Calu3 (cell line): ENCODE results near the gene UBE2G2. TPM values are rescaled to one million over a fixed set of nuclear protein-coding genes. Genes with fewer than 3 reads are reported as not detected.

Experiments used
- Bru-seq: library from RNA; stranded (reverse); fragments of 400-500 nt; gene quantifications from one replicate; lab custom pipeline; 2021; lab: Mats Ljungman, UMichigan
- BruChase-seq, 2 experiments: library from RNA; stranded (reverse); fragments of 400-500 nt; gene quantifications; one replicate each; lab custom pipeline; 2021; lab: Mats Ljungman, UMichigan
- BruUV-seq: library from RNA; stranded (reverse); fragments of 400-500 nt; replicated peaks from 2 replicates; lab custom pipeline; 2021; lab: Mats Ljungman, UMichigan
- CTCF ChIA-PET: fragments of 300-600 bp; sonication (Branson Sonifier 250); formaldehyde crosslinking; loops from one replicate; lab custom pipeline; 2022; ENCODE audit warnings: antibody characterized with exemption; lab: Charles Lee
- DNase-seq: peaks from one replicate; pipeline ENCODE4 v3.0.0; 2022
- H3K27ac Mint-ChIP-seq: one replicate; pipeline ENCODE4 v1.8.0; 2022; ENCODE audit warnings: mixed read lengths; ENCODE audit not compliant: unreplicated experiment
- H3K27me3 Mint-ChIP-seq: one replicate; pipeline ENCODE4 v1.8.0; 2022; ENCODE audit warnings: mixed read lengths; ENCODE audit not compliant: unreplicated experiment
- H3K36me3 Mint-ChIP-seq: one replicate; pipeline ENCODE4 v1.8.0; 2022; ENCODE audit warnings: mild to moderate bottlenecking, moderate library complexity, mixed read lengths; ENCODE audit not compliant: insufficient read depth, unreplicated experiment
- H3K4me1 Mint-ChIP-seq: one replicate; pipeline ENCODE4 v1.8.0; 2022; ENCODE audit warnings: mild to moderate bottlenecking, low read depth, mixed read lengths; ENCODE audit not compliant: unreplicated experiment
- H3K4me3 Mint-ChIP-seq: one replicate; pipeline ENCODE4 v1.8.0; 2022; ENCODE audit warnings: mild to moderate bottlenecking, low read depth, moderate library complexity, mixed read lengths; ENCODE audit not compliant: unreplicated experiment
- H3K9me3 Mint-ChIP-seq: one replicate; pipeline ENCODE4 v1.8.0; 2022; ENCODE audit warnings: low read depth, mixed read lengths; ENCODE audit not compliant: unreplicated experiment
- intact Hi-C: fragments of 100-400 bp; cut with micrococcal nuclease; formaldehyde crosslinking; loops from one replicate; pipeline ENCODE4 v1.10.0; 2022; ENCODE audit not compliant: unreplicated experiment
- long read RNA-seq: library from polyadenylated mRNA; stranded (forward); transcript quantifications from one replicate; pipeline ENCODE4 v2.0.0, GENCODE V29; 2022
- total RNA-seq: library from RNA; stranded (reverse); gene quantifications from 2 replicates; pipeline ENCODE4 v1.2.3, GENCODE V29; 2022
- TF ChIP-seq, protein P1 (sequence below): fragments of 200-600 bp; IDR thresholded peaks from one replicate; pipeline ENCODE4 v1.8.0; 2022; ENCODE audit warnings: antibody characterized with exemption; ENCODE audit not compliant: unreplicated experiment

Gene UBE2G2, protein sequence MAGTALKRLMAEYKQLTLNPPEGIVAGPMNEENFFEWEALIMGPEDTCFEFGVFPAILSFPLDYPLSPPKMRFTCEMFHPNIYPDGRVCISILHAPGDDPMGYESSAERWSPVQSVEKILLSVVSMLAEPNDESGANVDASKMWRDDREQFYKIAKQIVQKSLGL
- total RNA-seq (61.7 and 70.8 TPM in 2 replicates), Bru-seq, nascent RNA (percentile 81 among the genes with signal in this experiment), BruChase-seq, experiment 1, labeled RNA remaining after a 6-hour chase (percentile 91 among the genes with signal in this experiment), BruChase-seq, experiment 2, labeled RNA remaining after a 2-hour chase (percentile 90 among the genes with signal in this experiment)
- long read RNA-seq, transcript UBE2G2-202 (6 exons, 3,566 nt), result major isoform, 44 of 85 reads
- long read RNA-seq, partial matches to known transcripts, result 0 of 85 reads
- long read RNA-seq, other reads (novel, unspliced or antisense), result 38 of 85 reads

DNA sequence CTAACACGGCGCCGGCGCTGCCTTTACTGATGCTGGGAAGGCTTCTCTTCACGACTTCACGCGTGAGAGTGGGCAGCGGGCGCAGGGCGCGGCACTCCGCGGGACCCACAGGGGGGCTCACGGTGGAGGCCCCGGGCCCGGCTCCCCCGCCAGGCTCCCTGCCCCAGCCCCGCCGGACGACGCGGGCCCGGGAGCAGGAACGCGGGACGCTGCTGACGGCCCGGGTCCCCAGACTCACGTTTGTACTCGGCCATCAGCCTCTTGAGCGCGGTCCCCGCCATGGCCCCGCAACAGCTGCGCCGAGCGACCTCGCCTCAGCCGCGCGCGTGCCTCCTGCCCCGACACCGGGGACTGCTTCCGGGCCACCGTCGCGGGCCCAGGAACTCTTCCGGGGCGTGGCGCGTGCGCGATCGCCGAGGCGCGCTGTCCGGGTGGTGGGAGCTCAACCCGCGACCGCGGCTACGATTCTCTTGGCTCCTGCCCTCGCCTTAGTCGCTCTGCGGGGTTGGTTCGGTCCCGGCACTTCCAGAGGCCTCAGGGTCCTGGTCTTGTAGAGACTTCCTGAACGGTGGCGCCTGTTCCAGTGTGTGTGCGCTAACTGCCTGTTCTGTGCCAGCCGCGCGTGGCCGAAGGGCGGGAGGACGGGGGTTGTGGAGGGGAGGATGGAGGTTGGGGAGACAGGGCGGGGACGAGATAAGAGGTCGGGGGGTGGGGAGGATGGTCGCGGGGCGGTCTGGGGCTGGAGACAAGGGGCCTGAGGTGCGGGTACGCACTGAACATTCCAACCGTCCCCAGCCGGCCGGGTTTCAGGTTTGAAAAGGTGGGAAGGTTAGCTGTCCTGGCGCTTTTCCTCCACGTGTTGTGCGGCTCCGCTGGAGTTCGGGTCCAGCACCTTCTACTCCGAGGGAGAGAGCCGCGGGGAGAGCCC lies at the start of gene UBE2G2:
TSS of gene UBE2G2 (minus strand) at position 353 of the 928 bp plus-strand sequence. CDS start at position 281, 72 bp downstream.
- intact Hi-C loops, result loop anchor here (10.0 kb wide), 3 partner anchors 73 to 323 kb away; partner anchors contain the start of gene PTTG1IP
- DNase-seq, result peak; percentile 84
- Mint-ChIP-seq H3K4me3 (peak within 1 kb of the TSS; percentile 82), H3K27me3 (no peaks in the 10 kb centered on the region), H3K9me3 (no peaks in the 10 kb centered on the region), H3K36me3 (peaks cover 38% of the 10 kb centered on the region), H3K27ac (peak within 1 kb of the TSS; percentile 61), H3K4me1 (peaks cover 19% of the 10 kb centered on the region)
- no TSS peak for BruUV-seq
- CTCF ChIA-PET, result interaction anchor here (0.6 to 2.1 kb wide), 8 partner anchors 68 to 327 kb away, joined by 3 to 8 read pairs (median 5); partner anchors contain the start of gene PTTG1IP
- TF ChIP-seq, protein P1, sequence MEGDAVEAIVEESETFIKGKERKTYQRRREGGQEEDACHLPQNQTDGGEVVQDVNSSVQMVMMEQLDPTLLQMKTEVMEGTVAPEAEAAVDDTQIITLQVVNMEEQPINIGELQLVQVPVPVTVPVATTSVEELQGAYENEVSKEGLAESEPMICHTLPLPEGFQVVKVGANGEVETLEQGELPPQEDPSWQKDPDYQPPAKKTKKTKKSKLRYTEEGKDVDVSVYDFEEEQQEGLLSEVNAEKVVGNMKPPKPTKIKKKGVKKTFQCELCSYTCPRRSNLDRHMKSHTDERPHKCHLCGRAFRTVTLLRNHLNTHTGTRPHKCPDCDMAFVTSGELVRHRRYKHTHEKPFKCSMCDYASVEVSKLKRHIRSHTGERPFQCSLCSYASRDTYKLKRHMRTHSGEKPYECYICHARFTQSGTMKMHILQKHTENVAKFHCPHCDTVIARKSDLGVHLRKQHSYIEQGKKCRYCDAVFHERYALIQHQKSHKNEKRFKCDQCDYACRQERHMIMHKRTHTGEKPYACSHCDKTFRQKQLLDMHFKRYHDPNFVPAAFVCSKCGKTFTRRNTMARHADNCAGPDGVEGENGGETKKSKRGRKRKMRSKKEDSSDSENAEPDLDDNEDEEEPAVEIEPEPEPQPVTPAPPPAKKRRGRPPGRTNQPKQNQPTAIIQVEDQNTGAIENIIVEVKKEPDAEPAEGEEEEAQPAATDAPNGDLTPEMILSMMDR, result no peak

DNA sequence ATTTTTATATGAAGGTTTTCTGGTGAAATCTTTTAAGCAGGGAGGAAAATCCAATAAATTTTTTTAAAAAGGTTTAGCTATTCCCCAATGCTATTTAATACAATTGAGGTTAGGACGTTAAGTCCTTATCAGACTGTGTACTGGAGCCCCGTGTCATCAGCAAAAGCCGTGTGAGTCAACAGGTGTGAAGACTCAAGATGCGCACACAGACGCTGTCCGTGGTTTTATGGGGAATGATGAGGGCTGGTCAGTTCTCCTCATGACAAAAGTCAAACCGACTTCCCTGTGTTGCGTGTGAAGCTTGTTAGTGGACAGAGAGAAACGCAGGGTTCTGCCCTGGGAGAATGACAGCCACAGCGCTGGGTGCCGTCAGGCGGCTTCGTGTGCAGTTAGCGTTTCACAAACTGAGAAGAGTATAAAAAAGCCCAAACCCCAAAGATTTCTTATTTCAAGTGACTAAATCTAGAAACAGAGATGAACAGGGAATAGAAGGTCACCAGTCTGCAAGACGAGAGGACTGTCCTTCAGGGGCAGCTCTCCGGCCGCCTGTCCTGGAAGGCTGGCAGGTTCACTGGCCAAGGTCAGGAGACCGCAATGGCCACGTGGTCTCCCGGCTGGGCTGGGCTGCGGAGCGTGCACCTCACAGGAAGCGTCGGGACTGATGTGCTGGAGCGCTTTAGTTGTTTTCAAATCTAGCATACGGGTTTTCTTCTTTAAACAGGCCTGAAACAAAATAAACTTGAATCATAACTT lies 49.5 kb upstream of the UBE2G2 start:
- H3K9me3 Mint-ChIP-seq, result no peaks in the 10 kb centered on the region
- H3K4me1 Mint-ChIP-seq, result no peaks in the 10 kb centered on the region
- H3K27ac Mint-ChIP-seq, result no peak overlapping the region
- CTCF ChIA-PET, result no interaction called here
- no peaks in the 10 kb centered on the region for H3K27me3 Mint-ChIP-seq
- DNase-seq, result no peak
- H3K4me3 Mint-ChIP-seq, result no peak overlapping the region
- intact Hi-C loops, result no loop called here
- H3K36me3 Mint-ChIP-seq, result peaks cover 21% of the 10 kb centered on the region
- TF ChIP-seq, protein P1, result no peak
- BruUV-seq, result no TSS peak

DNA sequence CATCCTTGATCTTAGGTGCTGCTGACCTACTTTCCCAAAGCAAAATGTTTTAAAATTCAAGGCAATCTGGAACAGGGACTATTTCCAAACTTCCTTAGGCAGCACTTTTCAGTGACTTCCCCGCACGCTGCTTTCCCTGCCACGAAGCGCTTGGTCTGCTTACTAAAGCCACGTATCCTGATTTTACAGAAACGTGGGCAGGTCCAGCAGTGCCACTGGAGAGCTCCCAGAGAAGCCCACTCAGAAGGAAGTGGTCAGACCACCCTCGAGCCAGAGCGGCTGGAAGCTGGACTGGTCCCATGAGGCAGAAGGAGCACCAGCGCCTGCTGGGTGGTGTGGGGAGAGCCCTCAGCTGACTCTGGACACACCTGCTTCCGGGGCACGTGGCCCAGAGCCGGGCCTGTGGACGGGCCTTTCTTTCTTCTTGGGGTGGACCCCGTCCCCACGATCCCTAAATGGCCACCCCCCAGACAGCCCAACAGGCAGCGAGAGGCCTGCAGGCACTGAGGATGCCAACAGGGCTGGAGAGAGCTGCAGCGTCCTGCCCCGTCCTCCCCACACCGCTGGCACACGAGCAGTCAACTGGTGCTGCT lies 48.7 kb upstream of the UBE2G2 start:
- TF ChIP-seq, protein P1, result no peak
- no peak for DNase-seq
- H3K4me3 Mint-ChIP-seq, result no peak overlapping the region
- peaks cover 20% of the 10 kb centered on the region for H3K36me3 Mint-ChIP-seq
- no peaks in the 10 kb centered on the region for H3K27me3 Mint-ChIP-seq
- BruUV-seq, result no TSS peak
- H3K9me3 Mint-ChIP-seq, result no peaks in the 10 kb centered on the region
- H3K27ac Mint-ChIP-seq, result no peak overlapping the region
- CTCF ChIA-PET, result no interaction called here
- no peaks in the 10 kb centered on the region for H3K4me1 Mint-ChIP-seq
- intact Hi-C loops, result no loop called here
